Stimulated activated CD4-positive, alpha-beta T cell treated with anti-CD3 and anti-CD28 coated beads, Interleukin-2, amount 100 ng/mL, for 24 hours (primary cell): Measurements from ENCODE around the gene RAD51B.

Experiments
- DNase-seq, 2 donors: peaks; one replicate each; pipeline ENCODE4 v3.0.0-alpha.2; 2020

The RAD51B gene

DNA sequence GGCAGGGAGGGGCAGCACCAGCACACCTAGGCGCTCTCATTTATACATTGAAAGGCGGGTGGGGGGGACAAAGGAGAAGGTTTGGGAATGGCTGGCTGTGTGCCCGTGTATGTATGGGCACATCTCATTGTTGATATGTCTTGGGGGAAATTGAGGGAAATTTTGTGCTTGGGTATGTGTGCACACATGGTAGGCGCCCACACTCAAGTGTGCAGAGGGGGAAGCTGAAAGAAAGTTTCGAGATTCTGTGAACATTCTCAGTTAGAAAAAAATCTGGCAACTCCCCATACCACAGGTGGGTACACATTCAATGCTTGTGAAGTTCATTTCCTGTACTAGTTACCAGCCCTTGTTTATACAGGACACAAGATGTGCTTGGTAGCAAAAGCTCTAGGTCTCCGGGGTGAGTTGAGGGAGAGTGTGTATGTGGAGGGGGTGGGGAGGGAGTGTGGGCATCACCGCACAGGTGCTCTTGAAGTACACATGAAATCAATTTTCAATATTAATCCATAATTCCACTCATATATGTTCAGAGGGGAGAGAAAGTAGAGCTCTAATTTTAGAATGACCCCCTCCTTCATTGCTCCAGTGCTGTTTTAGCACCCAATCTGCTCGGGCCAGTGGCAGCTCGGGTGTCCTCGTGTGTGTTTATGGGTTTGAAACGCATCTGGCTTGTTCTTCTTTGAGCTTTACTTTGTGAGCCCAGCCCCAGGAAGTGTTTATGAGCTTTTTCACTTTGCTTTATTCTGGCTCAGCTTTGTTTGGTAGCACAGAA lies 687.3 kb downstream of the RAD51B start:
- peak in 1 of 2 donors; percentile 30 for DNase-seq

DNA sequence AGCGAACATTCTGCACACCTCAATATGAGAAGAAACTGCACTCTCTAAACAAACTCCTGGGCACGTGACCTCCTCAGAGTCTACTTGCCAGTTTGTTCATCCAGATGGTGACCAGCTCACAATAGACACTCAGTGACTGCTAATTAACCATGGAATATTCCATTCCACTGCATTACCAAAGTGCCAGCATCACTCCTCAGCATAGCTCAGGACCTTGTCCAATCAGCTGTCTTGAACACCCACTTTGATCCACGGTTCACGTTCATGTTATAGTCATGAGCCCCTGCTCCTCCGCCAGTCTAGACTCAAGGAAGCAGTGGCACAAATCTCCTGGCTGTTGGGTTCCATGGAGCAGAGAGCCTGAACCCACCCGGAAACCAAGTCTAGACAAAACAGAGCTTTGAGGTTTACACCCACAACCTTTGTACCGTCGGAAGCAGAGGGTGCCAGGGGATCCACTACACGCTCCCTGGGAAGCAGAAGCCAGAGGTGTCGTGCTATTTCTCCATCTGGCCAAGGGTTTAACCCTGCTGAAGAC lies 688.0 kb downstream of the RAD51B start:
- DNase-seq: no peak

DNA sequence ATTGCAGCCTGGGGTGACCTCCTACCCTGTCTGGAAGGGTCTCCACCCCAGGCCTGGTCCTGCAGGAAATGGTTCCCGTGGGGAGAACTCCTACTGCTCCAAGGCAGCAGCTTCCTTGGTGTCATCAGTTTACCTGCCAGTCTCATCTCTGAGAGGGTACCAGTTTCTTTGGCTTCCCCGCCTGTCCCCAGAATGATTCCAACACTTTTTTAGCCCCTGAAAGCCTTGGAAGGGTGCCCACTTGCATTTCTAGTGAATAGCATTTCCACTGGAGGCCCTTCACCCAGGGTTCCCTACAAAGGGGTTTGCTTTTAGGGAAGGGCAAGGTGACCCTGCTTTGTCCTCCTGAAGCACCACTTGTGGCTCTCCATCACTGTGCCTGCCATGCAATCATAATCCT lies 689.0 kb downstream of the RAD51B start:
- DNase-seq: no peak

DNA sequence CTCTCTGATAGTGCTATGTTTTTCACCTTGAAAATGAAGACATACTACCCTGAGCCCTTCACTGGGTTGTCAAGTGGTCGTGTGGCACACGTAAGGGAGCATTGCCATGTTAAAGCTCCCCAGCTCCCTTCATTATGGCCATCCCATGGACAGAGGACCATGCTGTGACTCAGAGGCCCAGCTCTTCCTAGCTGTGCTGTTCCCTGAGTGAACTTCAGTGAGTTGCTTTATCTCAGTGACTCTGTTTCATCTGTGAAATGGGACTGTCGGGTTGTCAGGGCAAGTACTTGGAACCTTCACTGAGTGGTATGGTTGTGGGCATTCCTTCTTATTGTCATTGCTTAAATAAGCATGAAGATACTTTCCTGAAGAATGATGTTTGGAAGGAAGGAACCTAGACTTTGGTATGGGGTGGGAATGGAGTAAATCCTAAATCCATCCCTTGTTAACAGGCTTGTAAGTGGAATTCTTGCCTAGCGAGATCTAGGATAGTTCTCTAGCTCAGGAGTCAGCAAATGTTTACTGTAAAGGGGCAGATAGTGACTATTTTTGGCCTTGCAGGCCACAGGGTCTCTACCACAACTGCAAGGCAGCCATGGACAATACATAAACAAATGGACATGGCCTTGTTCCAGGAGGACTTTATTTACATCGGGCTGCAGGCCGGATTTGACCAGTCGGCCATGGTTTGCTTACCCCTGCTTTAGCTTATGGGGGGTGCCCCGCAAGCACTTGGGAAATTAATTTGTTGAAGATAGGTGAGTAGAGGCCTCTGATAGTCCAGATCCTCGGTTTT lies 689.8 kb downstream of the RAD51B start:
- no peak for DNase-seq

DNA sequence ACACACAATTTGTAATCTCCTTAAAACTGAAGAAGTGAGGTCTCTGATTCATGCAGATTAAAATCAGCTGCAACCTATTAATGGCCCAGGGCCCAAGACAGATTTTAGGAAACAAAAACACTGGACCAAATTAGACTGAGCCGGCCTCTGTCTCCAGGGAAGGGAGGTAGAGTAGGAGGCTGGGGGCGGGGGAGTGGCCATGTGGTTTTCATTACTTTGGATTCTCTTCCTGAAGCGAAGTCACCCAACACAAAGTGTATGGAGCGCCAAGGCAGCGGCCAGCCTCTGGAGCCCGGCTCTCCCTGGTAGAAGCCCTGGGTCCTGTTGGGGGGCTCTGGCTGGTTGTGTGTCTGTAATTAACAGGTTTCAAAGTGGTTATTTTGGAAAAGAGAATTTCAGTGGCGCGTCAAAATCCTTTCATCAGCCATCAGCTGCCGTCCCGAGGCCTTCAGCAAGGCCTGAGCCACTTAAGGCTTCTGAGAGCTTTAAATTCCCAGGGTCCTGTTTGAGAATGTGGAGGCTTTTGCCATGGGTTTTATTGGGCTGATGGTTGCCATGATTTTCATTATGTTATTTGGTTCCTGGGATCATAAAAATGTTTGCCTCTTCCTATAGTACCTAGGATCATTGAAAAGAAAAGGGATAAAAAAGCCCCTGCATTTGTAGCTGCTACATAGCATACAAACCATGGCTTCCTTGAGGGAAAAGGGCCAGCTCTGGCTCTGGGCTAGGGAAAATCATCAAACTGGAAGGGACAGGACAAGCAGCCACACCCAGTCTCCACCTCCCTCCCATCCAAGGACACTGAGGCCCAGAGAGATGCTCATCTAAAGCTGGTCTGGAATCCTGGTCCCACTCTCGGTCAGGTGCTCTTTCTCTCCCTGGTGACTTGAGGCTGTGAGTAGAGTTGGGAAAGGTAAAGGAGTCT lies 690.9 kb downstream of the RAD51B start:
- DNase-seq: no peak

DNA sequence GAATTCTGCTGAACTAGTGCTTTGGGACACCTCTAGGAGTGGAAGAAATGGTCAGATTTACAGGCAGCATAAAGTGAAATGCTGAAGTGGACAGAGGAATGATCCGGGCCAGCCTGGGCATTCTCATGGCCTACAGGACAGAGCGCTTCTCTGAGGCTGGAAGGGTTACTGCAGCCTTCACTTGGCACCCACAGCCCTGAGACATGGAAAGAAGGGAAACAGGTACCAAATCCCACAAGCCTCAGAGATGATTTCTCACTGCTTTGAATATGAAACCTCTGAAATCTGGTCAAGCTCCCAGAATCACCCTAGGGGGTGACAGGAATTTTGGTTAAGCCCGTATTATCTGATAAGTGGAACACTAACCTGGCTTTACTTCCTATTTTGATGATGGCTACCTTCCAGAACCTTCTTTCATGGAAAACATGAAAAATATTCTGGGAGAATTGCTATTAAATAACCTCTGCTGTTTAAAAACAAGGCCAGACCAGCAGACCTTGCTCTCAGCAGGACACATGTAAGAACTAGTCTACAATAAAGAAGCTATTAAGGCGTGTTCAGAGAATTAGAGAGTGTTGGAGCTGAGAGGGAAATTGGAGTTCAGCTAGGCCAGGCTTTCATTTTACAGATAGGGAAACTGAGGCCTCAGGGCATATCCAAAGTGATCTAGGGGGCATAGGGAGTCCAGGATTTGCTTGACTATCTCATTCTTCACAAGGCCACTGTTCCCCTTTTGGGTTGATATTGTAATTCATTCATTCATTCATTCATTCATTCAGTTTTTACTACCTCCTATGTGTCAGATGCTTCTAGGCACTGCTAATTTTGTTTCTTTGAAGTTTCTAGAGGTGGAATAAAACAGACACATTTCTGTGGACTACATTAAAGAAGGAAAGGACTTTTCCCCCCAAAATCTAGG lies 691.8 kb downstream of the RAD51B start:
- DNase-seq: no peak

DNA sequence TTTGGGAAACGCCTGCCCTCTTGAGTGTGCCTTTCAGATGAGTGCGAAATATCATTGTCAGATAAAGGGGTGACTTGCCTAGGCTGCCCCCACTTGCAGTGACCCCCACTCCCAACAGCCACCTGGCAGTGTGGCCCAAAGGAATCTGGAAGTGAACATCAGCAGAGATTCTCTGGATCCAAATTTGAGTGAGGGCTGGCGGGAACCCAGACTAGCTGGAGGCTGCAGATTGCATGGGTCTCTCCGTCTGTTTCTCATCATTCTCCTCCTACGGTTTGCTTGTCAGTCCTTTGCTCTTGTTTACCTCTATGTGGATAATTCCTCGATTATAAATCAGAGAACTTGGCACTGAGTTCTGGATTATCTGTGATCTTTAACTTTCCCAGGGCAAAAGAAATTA lies 692.5 kb downstream of the RAD51B start:
- no peak for DNase-seq

DNA sequence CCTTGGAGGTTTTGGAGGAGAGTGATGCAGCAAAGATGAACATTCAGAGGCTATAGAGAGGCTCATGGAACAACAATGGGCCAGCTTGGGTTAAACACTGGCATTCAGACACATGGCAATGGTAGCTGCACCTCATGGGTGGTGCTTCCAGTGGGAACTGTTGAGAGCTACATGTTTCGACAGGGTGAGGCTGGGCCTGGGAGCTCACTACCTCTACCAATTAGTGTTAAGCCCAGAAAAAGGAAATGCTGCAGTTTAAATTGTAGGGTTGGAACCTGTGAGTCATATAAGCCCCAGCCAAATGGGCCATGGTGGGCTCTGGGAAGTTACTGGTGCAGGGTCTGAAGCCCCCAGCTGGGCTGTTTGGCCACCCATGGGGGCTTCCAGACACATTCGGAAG lies 693.6 kb downstream of the RAD51B start:
- DNase-seq: no peak

DNA sequence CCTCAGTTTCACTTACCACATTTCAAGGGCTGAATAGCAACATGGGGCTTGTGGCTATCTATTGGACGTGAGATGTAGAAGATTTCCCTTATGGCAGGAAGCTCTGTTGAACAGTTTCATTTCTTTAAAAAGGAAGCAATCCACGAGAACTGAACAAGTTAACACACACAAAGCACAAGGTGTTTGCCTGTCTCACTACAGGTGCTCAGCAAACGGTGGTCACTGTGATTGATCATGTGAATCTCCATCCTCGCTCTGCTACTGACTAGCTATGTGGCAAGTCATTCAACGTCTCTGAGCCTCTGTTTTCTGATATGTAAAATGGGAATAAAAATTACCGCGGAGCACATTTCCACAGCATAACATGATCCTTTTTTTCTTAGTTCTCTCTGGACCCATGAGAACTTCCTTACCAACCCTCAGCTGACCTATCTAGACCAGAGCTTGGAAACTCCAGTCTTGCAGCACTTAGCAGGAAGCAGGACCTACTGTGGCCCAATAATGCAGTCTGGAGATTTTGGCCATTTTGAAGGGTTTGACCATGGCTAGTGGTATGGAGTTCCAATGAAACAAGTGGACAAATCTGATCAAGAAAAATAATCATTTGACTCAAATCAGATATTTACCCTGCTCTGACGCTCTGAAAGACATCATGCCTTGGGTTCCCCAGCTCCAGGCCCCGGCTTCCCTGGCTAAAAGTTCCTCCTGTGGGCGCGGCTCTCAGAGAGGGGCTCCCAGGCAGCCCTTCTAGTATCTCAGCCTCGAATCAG lies 694.4 kb downstream of the RAD51B start:
- no peak for DNase-seq

DNA sequence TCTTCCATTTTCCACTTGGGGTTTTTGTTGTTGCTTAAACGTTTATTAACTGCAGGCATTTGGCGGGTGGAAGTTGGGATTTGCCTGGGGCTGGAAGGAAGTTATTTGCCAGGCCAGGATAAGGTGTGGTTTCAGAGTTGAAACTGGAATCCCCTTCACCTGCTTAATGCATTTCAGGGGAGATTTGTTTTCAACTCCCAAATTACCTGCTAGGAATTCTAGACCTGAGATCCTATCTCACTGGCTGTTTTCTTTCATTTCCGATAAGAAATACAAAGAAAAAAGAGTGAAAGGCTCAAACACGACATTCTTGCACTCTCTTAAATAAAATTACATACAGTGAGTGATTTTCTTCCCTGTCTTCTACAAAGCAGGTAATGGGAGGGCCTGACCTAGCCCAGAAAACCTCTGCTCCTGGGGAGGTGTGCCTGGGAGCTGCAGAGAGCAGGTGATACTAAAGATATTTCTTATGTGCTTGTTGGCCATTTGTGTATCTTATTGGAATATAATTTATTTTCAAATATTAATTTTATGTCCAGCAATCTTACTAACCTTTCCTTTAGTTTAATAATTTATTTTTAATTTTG lies 695.1 kb downstream of the RAD51B start:
- DNase-seq: no peak

DNA sequence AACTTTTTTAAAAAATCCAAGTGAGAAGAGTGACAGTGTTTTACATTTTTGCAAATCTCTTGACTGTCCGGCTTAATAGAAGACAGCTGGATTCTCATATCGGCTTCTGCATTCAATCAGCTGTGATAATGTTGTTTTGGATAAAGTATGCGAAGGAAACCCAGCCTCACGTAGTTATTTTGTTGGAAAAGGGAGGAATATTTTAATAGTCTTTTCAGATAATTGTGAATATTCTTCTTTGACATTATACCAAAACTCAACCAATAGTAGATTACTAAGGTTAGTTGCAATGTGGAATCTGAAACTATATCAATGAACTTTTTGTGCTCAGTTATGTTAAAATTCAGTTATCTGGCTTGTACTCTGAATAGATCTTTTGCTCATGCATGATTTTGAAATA lies 696.8 kb downstream of the RAD51B start:
- no peak for DNase-seq

DNA sequence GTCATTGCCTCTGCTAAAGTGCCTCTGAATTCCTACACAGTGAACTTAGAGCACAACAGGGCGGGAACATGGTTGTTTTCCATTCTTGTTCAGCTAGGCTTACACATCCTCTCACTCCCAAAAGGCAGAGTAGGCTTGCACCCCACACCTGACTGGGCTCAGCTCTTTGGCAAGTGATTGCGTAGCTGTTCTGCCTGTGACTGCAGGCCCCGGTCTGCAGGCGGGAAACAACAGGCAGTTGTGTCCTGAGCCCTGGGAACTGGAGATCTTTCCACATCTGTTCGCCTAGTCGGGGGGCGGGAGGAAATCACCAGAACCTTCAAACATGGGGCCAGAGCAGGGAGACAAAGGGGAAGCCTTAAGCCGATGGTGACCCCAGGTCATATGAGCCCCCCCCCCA lies 698.6 kb downstream of the RAD51B start:
- no peak for DNase-seq

DNA sequence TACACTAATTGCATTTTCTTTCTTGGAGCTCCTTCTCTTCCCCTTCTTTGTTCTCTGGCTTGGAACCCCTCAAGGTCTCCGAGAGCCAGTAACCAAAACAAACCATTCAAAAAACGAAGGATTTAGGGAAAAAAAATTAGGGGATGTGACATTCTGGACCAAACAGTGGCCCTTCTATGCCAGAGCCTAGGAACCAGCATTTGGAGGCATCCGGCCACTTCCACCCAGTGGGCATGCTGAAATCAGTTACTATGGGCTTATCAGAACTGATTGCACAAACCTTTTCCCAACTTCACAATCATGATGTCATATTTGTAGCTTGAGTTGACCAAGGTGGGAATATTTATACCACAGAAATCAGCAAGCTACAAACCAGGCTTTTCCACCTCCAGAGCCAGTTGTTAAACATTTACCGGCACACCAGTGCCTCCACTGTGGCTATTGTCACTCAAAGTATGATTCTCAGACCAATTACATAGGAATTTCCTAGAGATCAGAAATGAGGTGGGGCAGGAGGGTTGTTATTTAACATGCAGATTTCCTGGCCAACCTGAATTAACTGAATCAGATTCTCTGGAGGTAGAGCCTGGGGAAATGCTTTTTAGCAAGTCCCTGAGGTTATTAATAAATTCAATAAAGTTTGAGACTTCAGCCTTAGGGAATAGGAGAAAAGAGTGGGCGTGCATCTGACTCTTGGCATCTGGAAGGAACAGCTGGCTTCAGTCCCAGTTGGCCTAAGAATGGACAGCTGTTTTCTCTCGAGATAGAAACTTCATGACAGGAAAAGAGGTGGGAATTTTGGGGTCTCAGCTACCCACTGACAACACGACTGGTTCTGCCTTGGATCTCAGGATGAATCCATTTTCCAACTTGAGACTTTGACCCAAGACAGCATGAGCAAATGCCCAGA lies 699.4 kb downstream of the RAD51B start:
- no peak for DNase-seq

DNA sequence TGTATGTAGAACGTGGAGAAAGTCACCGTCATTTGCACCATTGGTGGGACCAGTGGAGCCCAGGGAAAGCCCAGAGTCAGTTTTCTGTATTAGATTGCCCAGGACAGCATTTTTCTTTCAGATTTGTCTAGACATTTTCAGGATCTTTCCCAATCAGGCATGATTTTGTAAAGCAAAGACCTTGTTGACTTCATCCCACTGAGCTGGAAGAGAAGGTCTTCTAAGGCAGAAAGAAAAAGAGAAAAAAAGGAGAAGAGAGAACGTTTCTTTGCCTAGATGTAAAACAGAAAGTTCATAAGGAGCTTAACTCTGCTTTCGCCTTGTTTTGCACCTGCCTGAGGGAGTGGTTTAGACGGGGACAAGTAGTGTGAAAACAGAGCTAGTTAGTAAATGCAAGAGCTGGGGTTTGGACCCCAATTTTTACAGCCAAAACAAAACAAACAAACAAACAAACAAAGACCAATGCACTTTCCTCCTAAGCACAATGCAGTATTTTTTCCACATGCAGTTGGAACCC lies 700.1 kb downstream of the RAD51B start:
- DNase-seq: no peak

DNA sequence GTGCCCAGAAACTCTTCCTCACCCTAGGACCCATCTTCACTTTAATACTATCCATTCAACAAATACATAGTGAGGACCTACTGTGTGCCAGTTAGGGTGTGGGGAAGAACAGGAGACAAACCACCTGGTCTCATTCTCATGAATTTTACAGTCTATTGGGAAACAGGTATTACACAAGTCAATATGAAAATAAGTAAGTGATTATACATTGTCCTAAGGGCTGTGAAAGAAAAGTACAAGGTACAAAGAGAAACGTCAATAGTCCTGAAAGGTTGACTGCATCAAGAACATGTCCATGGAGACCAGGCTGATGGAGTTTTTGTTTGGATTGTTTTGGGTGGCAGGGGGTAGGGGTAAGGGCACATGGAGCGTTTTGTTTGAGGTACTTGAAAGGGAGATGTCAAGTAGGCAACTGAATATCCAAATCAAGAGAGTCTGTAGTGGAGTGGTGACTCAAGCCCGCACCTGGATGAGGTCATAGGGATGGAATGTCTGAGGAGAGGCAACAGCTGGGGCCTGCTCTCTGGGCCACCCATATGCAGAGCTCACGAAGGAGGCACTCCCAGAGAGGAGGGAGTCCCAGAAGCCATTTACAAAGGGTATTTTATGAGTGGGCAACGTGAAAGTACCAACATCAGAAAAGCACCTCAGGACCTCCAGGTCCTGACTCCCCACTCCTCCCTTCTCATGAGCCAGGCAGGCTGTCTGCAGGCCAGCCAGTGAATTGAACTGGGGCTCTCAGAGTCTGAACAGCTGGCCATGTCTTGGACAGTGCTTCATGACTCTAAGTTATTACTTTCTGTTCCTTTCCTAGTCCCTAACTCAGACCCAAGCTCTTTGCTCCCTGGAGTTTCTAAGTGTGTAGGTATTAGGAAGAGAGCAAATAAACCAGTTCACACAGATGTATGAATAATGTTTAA lies 701.3 kb downstream of the RAD51B start:
- DNase-seq: no peak

DNA sequence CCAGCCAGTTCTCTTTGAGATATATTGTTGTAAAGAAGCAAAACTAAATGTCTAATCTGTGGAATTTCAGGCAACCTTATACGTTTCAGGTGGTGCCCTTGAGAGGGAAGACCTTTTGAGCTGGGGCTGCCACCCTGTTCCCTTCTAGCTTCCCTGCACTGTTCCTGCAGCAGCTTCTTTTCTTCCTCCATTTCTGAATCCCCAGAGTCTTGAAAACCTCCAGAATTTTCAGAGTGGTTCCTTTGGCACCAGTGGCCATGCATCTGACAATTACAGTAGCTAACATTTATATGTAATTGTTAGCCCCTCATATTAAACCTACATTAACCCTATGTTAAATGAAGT lies 702.0 kb downstream of the RAD51B start:
- DNase-seq: no peak

DNA sequence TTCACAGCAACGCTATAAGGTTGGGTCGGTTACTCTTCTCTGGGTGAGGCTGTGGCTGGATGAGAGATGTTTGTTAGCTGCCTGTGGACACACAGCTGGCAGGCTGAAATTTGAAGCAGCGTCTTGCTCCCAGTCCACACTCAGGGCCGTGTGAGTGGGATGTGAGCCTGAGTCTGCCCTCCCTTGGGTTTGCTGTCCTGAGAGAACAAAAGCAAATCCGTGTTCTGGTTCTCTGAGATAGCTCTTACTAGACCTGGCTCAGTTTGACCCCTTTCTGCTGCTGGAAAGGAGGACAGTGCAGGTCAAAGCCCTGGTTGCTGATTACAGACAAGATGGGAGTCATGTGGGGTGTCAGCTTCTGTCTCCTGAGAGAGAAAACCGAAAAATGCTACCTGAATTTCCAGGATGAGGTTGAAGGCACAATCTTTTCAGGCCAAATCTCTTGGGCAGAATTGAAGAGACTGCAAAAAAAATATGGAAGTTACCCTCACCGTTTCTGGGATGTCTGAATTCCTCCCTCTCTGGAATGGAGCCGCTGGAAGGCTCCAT lies 702.5 kb downstream of the RAD51B start:
- no peak for DNase-seq
